Panc1 (cell line): ENCODE results near the gene STPG1. TPM values are rescaled to one million over a fixed set of nuclear protein-coding genes. Genes with fewer than 3 reads are reported as not detected.

ENCODE experiments used
- ATAC-seq: fragments of 200-7000 bp; cut with Tn5 transposase; 2 replicates; pipeline ENCODE4 v1.9.1; 2020; ENCODE audit warnings: mild to moderate bottlenecking, moderate library complexity
- BruUV-seq: library from RNA; stranded (reverse); fragments of 400-500 nt; replicated peaks from 2 replicates; lab custom pipeline; 2021; lab: Mats Ljungman, UMichigan
- CTCF ChIA-PET: fragments of 300-600 bp; sonication (Branson Sonifier 250); formaldehyde crosslinking; loops from one replicate; lab custom pipeline; 2022; ENCODE audit warnings: antibody characterized with exemption; lab: Charles Lee
- POLR2A ChIA-PET: fragments of 300-600 bp; sonication (Branson Sonifier 250); formaldehyde crosslinking; loops from one replicate; lab custom pipeline; 2022; ENCODE audit warnings: antibody characterized with exemption; lab: Charles Lee
- DNase-seq: peaks from one replicate; pipeline ENCODE4 v3.0.0-alpha.2; 2010; ENCODE audit warnings: low read depth, low spot score
- H3K27ac ChIP-seq: 2 replicates; pipeline ENCODE4 v1.5.1; 2011; ENCODE audit warnings: mild to moderate bottlenecking, low read length, inconsistent platforms
- H3K27me3 ChIP-seq: fragments of 200-500 bp; sonication (Bioruptor generic); 2 replicates; pipeline ENCODE4 v1.6.0; 2014; ENCODE audit warnings: low read length, inconsistent platforms; ENCODE audit not compliant: control insufficient read depth, insufficient read depth
- H3K36me3 ChIP-seq: fragments of 200-500 bp; sonication (Bioruptor generic); 2 replicates; pipeline ENCODE4 v1.5.1; 2014; ENCODE audit warnings: inconsistent platforms, mild to moderate bottlenecking, low read length, moderate library complexity; ENCODE audit not compliant: control insufficient read depth, insufficient read depth
- H3K4me1 ChIP-seq: 2 replicates; pipeline ENCODE4 v1.5.1; 2011; ENCODE audit warnings: inconsistent platforms, mild to moderate bottlenecking, low read length, moderate library complexity; ENCODE audit not compliant: control insufficient read depth, insufficient read depth
- H3K4me3 ChIP-seq, 2 experiments: 2 replicates each; pipeline ENCODE4 v1.5.1; 2011 to 2012; ENCODE audit warnings: low read depth in 2 of 2, low read length in 2 of 2, mild to moderate bottlenecking in 2 of 2, inconsistent platforms in 1 of 2, moderate library complexity in 1 of 2
- H3K9me3 ChIP-seq: fragments of 200-500 bp; sonication (Bioruptor generic); 2 replicates; pipeline ENCODE4 v1.5.1; 2014; ENCODE audit warnings: low read depth, mild to moderate bottlenecking, inconsistent platforms, low read length, moderate library complexity; ENCODE audit not compliant: control insufficient read depth, insufficient read depth
- CTCF ChIP-seq: fragments of 450-650 bp; IDR thresholded peaks from 2 replicates; pipeline ENCODE4 v1.5.1; 2017; ENCODE audit warnings: mild to moderate bottlenecking
- POLR2AphosphoS5 ChIP-seq: IDR thresholded peaks from 2 replicates; pipeline ENCODE4 v1.6.1; 2012; ENCODE audit warnings: mild to moderate bottlenecking, low read depth, low read length, moderate library complexity
- REST ChIP-seq, 2 experiments: IDR thresholded peaks; 2 replicates each; pipeline ENCODE4 v1.6.1; 2011 to 2012; ENCODE audit warnings: low read depth in 2 of 2, control low read depth in 1 of 2, low read length in 1 of 2, mild to moderate bottlenecking in 1 of 2, moderate library complexity in 1 of 2; ENCODE audit not compliant: insufficient read depth in 1 of 2
- SIN3A ChIP-seq: IDR thresholded peaks from 2 replicates; pipeline ENCODE4 v1.6.1; 2012; ENCODE audit warnings: low read depth, mild to moderate bottlenecking, low read length, moderate library complexity, borderline replicate concordance; ENCODE audit not compliant: insufficient read depth
- TCF7L2 ChIP-seq: IDR thresholded peaks from 2 replicates; pipeline ENCODE4 v1.6.1; 2011; ENCODE audit warnings: mild to moderate bottlenecking, low read depth, low read length, inconsistent platforms
- in situ Hi-C: cut with HindIII; loops from 2 replicates; pipeline ENCODE4 v1.10.0; 2016; ENCODE audit warnings: low sequenced_read_pairs, low pct_unique_long_range_greater_than_20kb
- intact Hi-C: fragments of 100-400 bp; cut with micrococcal nuclease; formaldehyde crosslinking; loops from one replicate; pipeline ENCODE4 v1.10.0; 2022; ENCODE audit not compliant: unreplicated experiment
- total RNA-seq: library from RNA; stranded (reverse); gene quantifications from one replicate; pipeline ENCODE4 v1.2.1, GENCODE V29; 2021; ENCODE audit not compliant: unreplicated experiment

Gene STPG1
- total RNA-seq, 1 experiment from 2014 or later = 9.9 TPM

- Histone ChIP-seq H3K9me3 (no peaks in the 10 kb centered on the region), H3K27ac (peak overlapping the region; percentile 88), H3K4me1 (peaks cover 64% of the 10 kb centered on the region), H3K4me3 (peak overlapping the region; percentile 46 to 71), H3K27me3 (no peaks in the 10 kb centered on the region), H3K36me3 (no peaks in the 10 kb centered on the region)
- intact Hi-C loops (loop anchor here (5.0 kb wide), 1 partner anchor 118 kb away; no protein-coding TSS in a partner anchor), in situ Hi-C loops (no loop called here)
- BruUV-seq = no TSS peak
- no peak for TF ChIP-seq REST (IDR thresholded peaks at IDR 0.05; ENCODE audit: insufficient read depth in 1 of 2, low read depth in 2 of 2, low read length in 1 of 2)
- TF ChIP-seq POLR2AphosphoS5 = no peak
- TF ChIP-seq CTCF = no peak
- no peak for TF ChIP-seq SIN3A
- no peak for TF ChIP-seq TCF7L2
- POLR2A ChIA-PET = no interaction called here
- CTCF ChIA-PET = interaction anchor here (0.6 to 1.5 kb wide), 2 partner anchors 71 to 75 kb away, joined by 3 read pairs; no protein-coding TSS in a partner anchor
- DNase-seq = no peak
- no peak for ATAC-seq
Measured at GRCh38 chr1:24319962-24320361, 93.6 kb downstream of the STPG1 start.

GRCh38 chr1:24319312-24319863 lies 94.2 kb downstream of the STPG1 start, which contains the start of gene GRHL3:
GRHL3 (plus strand) TSS chr1:24319357; CDS start chr1:24319552, 195 bp downstream.
- H3K36me3 ChIP-seq = no peaks in the 10 kb centered on the region
- ChIA-PET CTCF (interaction anchor here (1.5 kb wide), 1 partner anchor 72 kb away, joined by 3 read pairs; no protein-coding TSS in a partner anchor), POLR2A (no interaction called here)
- ATAC-seq (peak; percentile 16; the same call in 1 of the 2 replicates), DNase-seq (no peak)
- H3K4me1 ChIP-seq = peaks cover 64% of the 10 kb centered on the region
- H3K27me3 ChIP-seq = no peaks in the 10 kb centered on the region
- in situ Hi-C loops = no loop called here
- no peak for TF ChIP-seq CTCF
- TF ChIP-seq POLR2AphosphoS5 = 0 out of 2 replicates have a peak, but pooled peaks have one; percentile 28
- no peak for TF ChIP-seq SIN3A
- TF ChIP-seq TCF7L2 = no peak
- no peak for TF ChIP-seq REST (IDR thresholded peaks at IDR 0.05; ENCODE audit: insufficient read depth in 1 of 2, low read depth in 2 of 2, low read length in 1 of 2)
- H3K4me3 ChIP-seq = peak within 1 kb of the TSS; percentile 46 to 71
- no peaks in the 10 kb centered on the region for H3K9me3 ChIP-seq
- intact Hi-C loops = loop anchor here (5.0 kb wide), 1 partner anchor 117 kb away; no protein-coding TSS in a partner anchor
- peak within 1 kb of the TSS; percentile 88 for H3K27ac ChIP-seq
- BruUV-seq = TSS peak; percentile 75
